Skin epidermis (tissue), 12 donors: ENCODE results near the gene SLC35A4.

Experiments
- H3K27ac ChIP-seq, 21 experiments: fragments of 200-600 bp; sonication (generic) in 11 of 21; one replicate each; pipeline ENCODE4 v1.5.0; 2020; ENCODE audit warnings: mild to moderate bottlenecking in 3 of 21, inconsistent platforms in 2 of 21, moderate library complexity in 2 of 21
- H3K4me3 ChIP-seq, 7 experiments: fragments of 200-600 bp; sonication (generic) in 2 of 7; one replicate each; pipeline ENCODE4 v1.5.0; 2020; ENCODE audit warnings: inconsistent platforms in 2 of 7, mild to moderate bottlenecking in 2 of 7, moderate library complexity in 1 of 7

SLC35A4 gene

GRCh38 chr5:140557136-140557805 is 7.4 kb upstream of the SLC35A4 start, which contains the start of gene SRA1:
Gene SRA1 (minus strand): TSS chr5:140557473. CDS start chr5:140557452, 21 bp downstream.
- Histone ChIP-seq H3K27ac (peak within 1 kb of the TSS; percentile 67 to 97 (median 91)), H3K4me3 (peak within 1 kb of the TSS; percentile 52 to 72 (median 69))

GRCh38 chr5:140557965-140558364 is 6.7 kb upstream of the SLC35A4 start:
- Histone ChIP-seq H3K4me3 (no peak overlapping the region), H3K27ac (peak overlapping the region in 19 of 21 experiments; percentile 79 to 97 (median 92))

GRCh38 chr5:140558542-140558941 is 6.1 kb upstream of the SLC35A4 start:
- no peak overlapping the region for H3K4me3 ChIP-seq
- peak overlapping the region in 5 of 21 experiments; percentile 88 to 97 (median 96) for H3K27ac ChIP-seq

GRCh38 chr5:140560227-140560626 is 4.4 kb upstream of the SLC35A4 start:
- no peak overlapping the region for H3K4me3 ChIP-seq
- H3K27ac ChIP-seq: no peak overlapping the region

GRCh38 chr5:140561753-140562523 is 2.7 kb upstream of the SLC35A4 start:
- H3K4me3 ChIP-seq: no peak overlapping the region
- H3K27ac ChIP-seq: no peak overlapping the region

- Histone ChIP-seq H3K4me3 (peak overlapping the region; percentile 58 to 85 (median 65)), H3K27ac (peak overlapping the region in 20 of 21 experiments; percentile 34 to 95 (median 89))
These were observed 1.0 kb upstream of the SLC35A4 start for GRCh38 chr5:140563596-140563995.

- H3K4me3 ChIP-seq: peak overlapping the region; percentile 58 to 85 (median 65)
- peak overlapping the region; percentile 43 to 95 (median 89) for H3K27ac ChIP-seq
These were observed 574 bp downstream of the SLC35A4 start for GRCh38 chr5:140565024-140565779.

- Histone ChIP-seq H3K4me3 (peak overlapping the region in 6 of 7 experiments; percentile 58 to 85 (median 64)), H3K27ac (peak overlapping the region in 18 of 21 experiments; percentile 1 to 95 (median 89))
These were observed 1.1 kb downstream of the SLC35A4 start for GRCh38 chr5:140565780-140566095.

GRCh38 chr5:140566665-140567064 is 2.0 kb downstream of the SLC35A4 start:
- Histone ChIP-seq H3K27ac (peak overlapping the region in 1 of 21 experiments; percentile 7), H3K4me3 (no peak overlapping the region)

GRCh38 chr5:140567136-140567818 is 2.6 kb downstream of the SLC35A4 start:
- Histone ChIP-seq H3K27ac (peak overlapping the region in 1 of 21 experiments; percentile 59), H3K4me3 (no peak overlapping the region)

GRCh38 chr5:140567871-140568270 is 3.2 kb downstream of the SLC35A4 start:
- no peak overlapping the region for H3K4me3 ChIP-seq
- peak overlapping the region in 4 of 21 experiments; percentile 5 to 75 (median 21) for H3K27ac ChIP-seq

- H3K4me3 ChIP-seq: no peak overlapping the region
- H3K27ac ChIP-seq: peak overlapping the region in 19 of 21 experiments; percentile 24 to 79 (median 59)
These were observed 3.9 kb downstream of the SLC35A4 start for GRCh38 chr5:140568443-140569063.

- Histone ChIP-seq H3K4me3 (no peak overlapping the region), H3K27ac (peak overlapping the region in 18 of 21 experiments; percentile 6 to 79 (median 60))
These were observed 4.6 kb downstream of the SLC35A4 start for GRCh38 chr5:140569197-140569596.

- Histone ChIP-seq H3K4me3 (no peak overlapping the region), H3K27ac (peak overlapping the region in 8 of 21 experiments; percentile 28 to 79 (median 60))
These were observed 5.4 kb downstream of the SLC35A4 start for GRCh38 chr5:140570058-140570457.

- Histone ChIP-seq H3K4me3 (no peak overlapping the region), H3K27ac (peak overlapping the region in 2 of 21 experiments; percentile 18 to 51)
These were observed 5.9 kb downstream of the SLC35A4 start for GRCh38 chr5:140570488-140570887.

GRCh38 chr5:140571105-140571504 is 6.5 kb downstream of the SLC35A4 start:
- peak overlapping the region in 3 of 21 experiments; percentile 4 to 18 (median 11) for H3K27ac ChIP-seq
- no peak overlapping the region for H3K4me3 ChIP-seq

- Histone ChIP-seq H3K4me3 (no peak overlapping the region), H3K27ac (no peak overlapping the region)
These were observed 9.1 kb downstream of the SLC35A4 start for GRCh38 chr5:140573683-140574082.

- H3K4me3 ChIP-seq: no peak overlapping the region
- no peak overlapping the region for H3K27ac ChIP-seq
These were observed 9.5 kb downstream of the SLC35A4 start for GRCh38 chr5:140574165-140574564.

GRCh38 chr5:140575309-140575708 is 10.7 kb downstream of the SLC35A4 start:
- no peak overlapping the region for H3K27ac ChIP-seq

More at GRCh38 chr5:140575309-140575708, 10.7 kb downstream of the SLC35A4 start:
- no peak overlapping the region for H3K4me3 ChIP-seq
